Smooth muscle cell (in vitro differentiated cells): ENCODE results near the gene ZNF598. TPM values are rescaled to one million over a fixed set of nuclear protein-coding genes. Genes with fewer than 3 reads are reported as not detected.

Source experiments
- DNase-seq: peaks from one replicate; lab custom pipeline; 2025; ENCODE audit not compliant: unreplicated experiment; lab: John Stamatoyannopoulos, UW
- H2AFZ ChIP-seq: fragments of 200-600 bp; sonication (generic); 2 replicates; pipeline ENCODE4 v1.6.0; 2016; ENCODE audit warnings: antibody characterized with exemption, low read depth, mild to moderate bottlenecking
- H3F3A ChIP-seq: fragments of 200-600 bp; sonication (generic); 2 replicates; pipeline ENCODE4 v1.6.0; 2017; ENCODE audit warnings: antibody characterized with exemption, low read depth
- H3K27ac ChIP-seq: fragments of 200-600 bp; sonication (generic); 2 replicates; pipeline ENCODE4 v1.5.1; 2016; ENCODE audit warnings: low read depth, mild to moderate bottlenecking
- H3K27me3 ChIP-seq: fragments of 200-600 bp; sonication (generic); 2 replicates; pipeline ENCODE4 v1.6.1; 2016; ENCODE audit warnings: low read depth, mild to moderate bottlenecking
- H3K36me3 ChIP-seq: fragments of 200-600 bp; sonication (generic); 2 replicates; pipeline ENCODE4 v1.5.1; 2016; ENCODE audit warnings: low read depth
- H3K4me1 ChIP-seq: fragments of 200-600 bp; sonication (generic); 2 replicates; pipeline ENCODE4 v1.5.1; 2016; ENCODE audit warnings: low read depth
- H3K4me2 ChIP-seq: fragments of 200-600 bp; sonication (generic); 2 replicates; pipeline ENCODE4 v1.6.0; 2016; ENCODE audit warnings: mild to moderate bottlenecking
- H3K4me3 ChIP-seq: fragments of 200-600 bp; sonication (generic); 2 replicates; pipeline ENCODE4 v1.5.1; 2016; ENCODE audit warnings: mild to moderate bottlenecking
- H3K79me2 ChIP-seq: fragments of 200-600 bp; sonication (generic); 2 replicates; pipeline ENCODE4 v1.6.0; 2016; ENCODE audit warnings: low read depth, mild to moderate bottlenecking
- H3K9ac ChIP-seq: fragments of 200-600 bp; sonication (generic); 2 replicates; pipeline ENCODE4 v1.6.0; 2016; ENCODE audit warnings: low read depth
- H3K9me3 ChIP-seq: fragments of 200-600 bp; sonication (generic); replicated peaks from 2 replicates; pipeline ENCODE4 v1.5.1; 2016; ENCODE audit warnings: low read depth
- H4K20me1 ChIP-seq: fragments of 200-600 bp; sonication (generic); 2 replicates; pipeline ENCODE4 v1.6.0; 2016; ENCODE audit warnings: low read depth
- WGBS: methylation state at CpG from one replicate; pipeline ENCODE4 v1.1.7; 2016; ENCODE audit warnings: low lambda C conversion rate; 5-methylcytosine and 5-hydroxymethylcytosine counted together
- polyA plus RNA-seq: library from polyadenylated mRNA; unstranded; fragments of >200 nt; fragmentation: Nextera tagmentation; extraction: Ambion mirVana; gene quantifications from 2 replicates; pipeline ENCODE4 v1.2.1, GENCODE V29; 2016
- total RNA-seq: library from RNA; depleted of rRNA; stranded (reverse); fragments of >200 nt; gene quantifications from 2 replicates; pipeline ENCODE4 v1.2.3, GENCODE V29; 2014
- TF ChIP-seq, protein P1 (sequence below): fragments of 200-600 bp; sonication (generic); IDR thresholded peaks from 2 replicates; pipeline ENCODE4 v1.5.1; 2017; ENCODE audit warnings: borderline replicate concordance, mild to moderate bottlenecking, antibody characterized with exemption; ENCODE audit not compliant: insufficient read depth, poor library complexity, severe bottlenecking

ZNF598 gene
- total and polyA plus RNA-seq, 2 experiments from 2014 or later: 27.2 to 27.9 TPM

- TF ChIP-seq, protein P1, sequence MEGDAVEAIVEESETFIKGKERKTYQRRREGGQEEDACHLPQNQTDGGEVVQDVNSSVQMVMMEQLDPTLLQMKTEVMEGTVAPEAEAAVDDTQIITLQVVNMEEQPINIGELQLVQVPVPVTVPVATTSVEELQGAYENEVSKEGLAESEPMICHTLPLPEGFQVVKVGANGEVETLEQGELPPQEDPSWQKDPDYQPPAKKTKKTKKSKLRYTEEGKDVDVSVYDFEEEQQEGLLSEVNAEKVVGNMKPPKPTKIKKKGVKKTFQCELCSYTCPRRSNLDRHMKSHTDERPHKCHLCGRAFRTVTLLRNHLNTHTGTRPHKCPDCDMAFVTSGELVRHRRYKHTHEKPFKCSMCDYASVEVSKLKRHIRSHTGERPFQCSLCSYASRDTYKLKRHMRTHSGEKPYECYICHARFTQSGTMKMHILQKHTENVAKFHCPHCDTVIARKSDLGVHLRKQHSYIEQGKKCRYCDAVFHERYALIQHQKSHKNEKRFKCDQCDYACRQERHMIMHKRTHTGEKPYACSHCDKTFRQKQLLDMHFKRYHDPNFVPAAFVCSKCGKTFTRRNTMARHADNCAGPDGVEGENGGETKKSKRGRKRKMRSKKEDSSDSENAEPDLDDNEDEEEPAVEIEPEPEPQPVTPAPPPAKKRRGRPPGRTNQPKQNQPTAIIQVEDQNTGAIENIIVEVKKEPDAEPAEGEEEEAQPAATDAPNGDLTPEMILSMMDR: no peak
- H3K79me2 ChIP-seq: no peaks in the 10 kb centered on the region
- H4K20me1 ChIP-seq: peaks cover under 1% of the 10 kb centered on the region
- 9% methylated on average over 25 of the region's 96 CpGs for WGBS
- no peak overlapping the region for H3K27ac ChIP-seq
- H3K9ac ChIP-seq: no peak overlapping the region
- H3F3A ChIP-seq: peaks cover 29% of the 10 kb centered on the region
- H3K4me2 ChIP-seq: peak overlapping the region; percentile 81
- no peak overlapping the region for H2AFZ ChIP-seq
- H3K27me3 ChIP-seq: peaks cover 39% of the 10 kb centered on the region
- no peaks in the 10 kb centered on the region for H3K36me3 ChIP-seq
- peak; percentile 91 for DNase-seq
- peaks cover 10% of the 10 kb centered on the region for H3K4me1 ChIP-seq
- peak overlapping the region; percentile 23 for H3K4me3 ChIP-seq
- H3K9me3 ChIP-seq: no peaks in the 10 kb centered on the region
Observed at GRCh38 chr16:1991948-1992703, 17.5 kb downstream of the ZNF598 start.

- no peak overlapping the region for H3K9ac ChIP-seq
- H2AFZ ChIP-seq: no peak overlapping the region
- no peaks in the 10 kb centered on the region for H4K20me1 ChIP-seq
- H3K79me2 ChIP-seq: no peaks in the 10 kb centered on the region
- H3K4me3 ChIP-seq: peak overlapping the region; percentile 23
- peaks cover 39% of the 10 kb centered on the region for H3K27me3 ChIP-seq
- peaks cover 24% of the 10 kb centered on the region for H3F3A ChIP-seq
- DNase-seq: no peak
- no peaks in the 10 kb centered on the region for H3K36me3 ChIP-seq
- no peak overlapping the region for H3K27ac ChIP-seq
- TF ChIP-seq, protein P1: no peak
- peak overlapping the region; percentile 81 for H3K4me2 ChIP-seq
- WGBS: 21% methylated on average over 22 of the region's 22 CpGs
- H3K4me1 ChIP-seq: peaks cover 10% of the 10 kb centered on the region
- H3K9me3 ChIP-seq: no peaks in the 10 kb centered on the region
Observed at GRCh38 chr16:1991588-1991947, 18.1 kb downstream of the ZNF598 start.

DNA sequence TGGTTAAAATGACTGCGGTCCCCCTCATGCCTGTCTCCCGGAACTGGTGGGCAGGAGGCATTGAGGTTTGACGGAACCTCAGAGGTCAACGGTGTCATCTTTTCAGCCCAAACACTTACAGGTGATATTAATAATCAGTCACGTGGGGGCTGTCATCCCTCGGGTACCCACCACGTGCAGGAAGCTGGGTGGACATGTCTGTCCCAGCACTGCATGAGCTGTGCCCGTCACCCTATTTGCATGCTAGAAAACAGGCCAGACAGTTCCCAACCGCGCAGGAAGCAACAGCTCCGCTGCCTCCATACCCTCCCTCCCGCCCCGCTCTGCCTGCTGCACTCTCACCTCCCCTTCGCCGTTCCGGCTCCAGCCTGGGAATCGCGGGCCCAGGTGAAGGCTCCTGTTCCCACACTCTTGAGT lies 18.5 kb downstream of the ZNF598 start:
- Histone ChIP-seq H3K4me2 (peak overlapping the region; percentile 82), H3K9ac (no peak overlapping the region), H3K27ac (no peak overlapping the region), H3K27me3 (peaks cover 39% of the 10 kb centered on the region), H2AFZ (no peak overlapping the region), H3K36me3 (no peaks in the 10 kb centered on the region), H3K4me3 (peak overlapping the region; percentile 46), H3F3A (peaks cover 19% of the 10 kb centered on the region), H3K4me1 (peaks cover 10% of the 10 kb centered on the region), H3K79me2 (no peaks in the 10 kb centered on the region), H3K9me3 (no peaks in the 10 kb centered on the region), H4K20me1 (no peaks in the 10 kb centered on the region)
- DNase-seq: no peak
- TF ChIP-seq, protein P1: no peak
- WGBS: 29% methylated on average over 18 of the region's 18 CpGs
